T47D (cell line): Measurements from ENCODE around the gene PPRC1.

Experiments
- DNase-seq, 2 experiments: peaks; one replicate each; pipeline versions ENCODE4 v3.0.0 to v3.0.0-alpha.2; 2011 to 2012; ENCODE audit warnings: low read depth in 1 of 2, low spot score in 1 of 2
- JUND ChIP-seq: IDR thresholded peaks from 2 replicates; pipeline ENCODE4 v1.6.1; 2012; ENCODE audit warnings: low read depth
- in situ Hi-C: cut with HindIII; loops from 2 replicates; pipeline ENCODE4 v1.10.0; 2016; ENCODE audit warnings: low sequenced_read_pairs, low pct_unique_long_range_greater_than_20kb

The PPRC1 gene

GRCh38 chr10:102113261-102113955 lies 19.4 kb upstream of the PPRC1 start:
- in situ Hi-C loops = no loop called here
- peak in 1 of 2 experiments; percentile 54 for DNase-seq
- TF ChIP-seq JUND = no peak

- DNase-seq = no peak
- TF ChIP-seq JUND = no peak
- in situ Hi-C loops = no loop called here
Observed at GRCh38 chr10:102113956-102114857, 18.6 kb upstream of the PPRC1 start.

- peak; percentile 74 to 95 for DNase-seq
- in situ Hi-C loops = no loop called here
- no peak for TF ChIP-seq JUND
Observed at GRCh38 chr10:102114861-102115618, 17.8 kb upstream of the PPRC1 start.

GRCh38 chr10:102115775-102116174 lies 17.1 kb upstream of the PPRC1 start:
- in situ Hi-C loops = no loop called here
- no peak for DNase-seq
- TF ChIP-seq JUND = no peak

GRCh38 chr10:102116656-102117055 lies 16.2 kb upstream of the PPRC1 start:
- in situ Hi-C loops = no loop called here
- no peak for DNase-seq
- no peak for TF ChIP-seq JUND

- TF ChIP-seq JUND = no peak
- DNase-seq = peak in 1 of 2 experiments; percentile 92
- in situ Hi-C loops = no loop called here
Observed at GRCh38 chr10:102117391-102118159, 15.3 kb upstream of the PPRC1 start.

- peak in 1 of 2 experiments; percentile 62 for DNase-seq
- in situ Hi-C loops = no loop called here
- no peak for TF ChIP-seq JUND
Observed at GRCh38 chr10:102118867-102119266, 14.0 kb upstream of the PPRC1 start.

- in situ Hi-C loops = no loop called here
- TF ChIP-seq JUND = no peak
- DNase-seq = peak; percentile 97
Observed at GRCh38 chr10:102119417-102120141, 13.3 kb upstream of the PPRC1 start.

GRCh38 chr10:102120142-102120990 lies 12.5 kb upstream of the PPRC1 start, which contains the start of gene LDB1:
LDB1 (minus strand) TSS chr10:102120368; CDS start chr10:102120110, 258 bp downstream.
- in situ Hi-C loops = no loop called here
- no peak for TF ChIP-seq JUND
- peak; percentile 90 to 96 for DNase-seq

- DNase-seq = peak; percentile 57 to 89
- TF ChIP-seq JUND = no peak
- in situ Hi-C loops = no loop called here
Observed at GRCh38 chr10:102120991-102121738, 11.7 kb upstream of the PPRC1 start.
